Measurements from ENCODE around the gene COX19. TPM values are rescaled to one million over a fixed set of nuclear protein-coding genes. Genes with fewer than 3 reads are reported as not detected.

Gene COX19
- total and polyA plus RNA-seq, 2 of the 13 experiments (the other 11 are each of a cell fraction or from before 2014, with no cell fraction given) = 11.5 to 21.7 TPM

- TF ChIP-seq U2AF1 (optimal IDR thresholded peaks at IDR 0.05; ENCODE audit: low read depth, low read length) (peak; percentile 61), MXD1 (CRISPR knock-in tag; IDR thresholded peaks at IDR 0.05) (no peak; the same call in 1 of the 2 replicates), CBFB (CRISPR knock-in tag; IDR thresholded peaks at IDR 0.05) (no peak), ELF3 (CRISPR knock-in tag; IDR thresholded peaks at IDR 0.05) (peak; percentile 40), ZKSCAN1 (IDR thresholded peaks at IDR 0.05; ENCODE audit: low read length) (no peak), KDM2A (CRISPR knock-in tag; IDR thresholded peaks at IDR 0.05; ENCODE audit: borderline replicate concordance, low read depth) (peak; percentile 63; the same call in 1 of the 2 replicates)
- TF ChIP-seq, protein P1, sequence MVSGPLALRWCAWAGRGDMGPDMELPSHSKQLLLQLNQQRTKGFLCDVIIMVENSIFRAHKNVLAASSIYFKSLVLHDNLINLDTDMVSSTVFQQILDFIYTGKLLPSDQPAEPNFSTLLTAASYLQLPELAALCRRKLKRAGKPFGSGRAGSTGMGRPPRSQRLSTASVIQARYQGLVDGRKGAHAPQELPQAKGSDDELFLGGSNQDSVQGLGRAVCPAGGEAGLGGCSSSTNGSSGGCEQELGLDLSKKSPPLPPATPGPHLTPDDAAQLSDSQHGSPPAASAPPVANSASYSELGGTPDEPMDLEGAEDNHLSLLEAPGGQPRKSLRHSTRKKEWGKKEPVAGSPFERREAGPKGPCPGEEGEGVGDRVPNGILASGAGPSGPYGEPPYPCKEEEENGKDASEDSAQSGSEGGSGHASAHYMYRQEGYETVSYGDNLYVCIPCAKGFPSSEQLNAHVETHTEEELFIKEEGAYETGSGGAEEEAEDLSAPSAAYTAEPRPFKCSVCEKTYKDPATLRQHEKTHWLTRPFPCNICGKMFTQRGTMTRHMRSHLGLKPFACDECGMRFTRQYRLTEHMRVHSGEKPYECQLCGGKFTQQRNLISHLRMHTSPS (CRISPR knock-in tag; IDR thresholded peaks at IDR 0.05; ENCODE audit: low read depth) = no peak
- TF ChIP-seq, protein P2, sequence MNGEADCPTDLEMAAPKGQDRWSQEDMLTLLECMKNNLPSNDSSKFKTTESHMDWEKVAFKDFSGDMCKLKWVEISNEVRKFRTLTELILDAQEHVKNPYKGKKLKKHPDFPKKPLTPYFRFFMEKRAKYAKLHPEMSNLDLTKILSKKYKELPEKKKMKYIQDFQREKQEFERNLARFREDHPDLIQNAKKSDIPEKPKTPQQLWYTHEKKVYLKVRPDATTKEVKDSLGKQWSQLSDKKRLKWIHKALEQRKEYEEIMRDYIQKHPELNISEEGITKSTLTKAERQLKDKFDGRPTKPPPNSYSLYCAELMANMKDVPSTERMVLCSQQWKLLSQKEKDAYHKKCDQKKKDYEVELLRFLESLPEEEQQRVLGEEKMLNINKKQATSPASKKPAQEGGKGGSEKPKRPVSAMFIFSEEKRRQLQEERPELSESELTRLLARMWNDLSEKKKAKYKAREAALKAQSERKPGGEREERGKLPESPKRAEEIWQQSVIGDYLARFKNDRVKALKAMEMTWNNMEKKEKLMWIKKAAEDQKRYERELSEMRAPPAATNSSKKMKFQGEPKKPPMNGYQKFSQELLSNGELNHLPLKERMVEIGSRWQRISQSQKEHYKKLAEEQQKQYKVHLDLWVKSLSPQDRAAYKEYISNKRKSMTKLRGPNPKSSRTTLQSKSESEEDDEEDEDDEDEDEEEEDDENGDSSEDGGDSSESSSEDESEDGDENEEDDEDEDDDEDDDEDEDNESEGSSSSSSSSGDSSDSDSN (CRISPR knock-in tag; IDR thresholded peaks at IDR 0.05) = peak; percentile 8; the same call in 1 of the 2 replicates
- TF ChIP-seq, protein P3, sequence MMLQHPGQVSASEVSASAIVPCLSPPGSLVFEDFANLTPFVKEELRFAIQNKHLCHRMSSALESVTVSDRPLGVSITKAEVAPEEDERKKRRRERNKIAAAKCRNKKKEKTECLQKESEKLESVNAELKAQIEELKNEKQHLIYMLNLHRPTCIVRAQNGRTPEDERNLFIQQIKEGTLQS (CRISPR knock-in tag; IDR thresholded peaks at IDR 0.05) = no peak
- TF ChIP-seq, protein P4, sequence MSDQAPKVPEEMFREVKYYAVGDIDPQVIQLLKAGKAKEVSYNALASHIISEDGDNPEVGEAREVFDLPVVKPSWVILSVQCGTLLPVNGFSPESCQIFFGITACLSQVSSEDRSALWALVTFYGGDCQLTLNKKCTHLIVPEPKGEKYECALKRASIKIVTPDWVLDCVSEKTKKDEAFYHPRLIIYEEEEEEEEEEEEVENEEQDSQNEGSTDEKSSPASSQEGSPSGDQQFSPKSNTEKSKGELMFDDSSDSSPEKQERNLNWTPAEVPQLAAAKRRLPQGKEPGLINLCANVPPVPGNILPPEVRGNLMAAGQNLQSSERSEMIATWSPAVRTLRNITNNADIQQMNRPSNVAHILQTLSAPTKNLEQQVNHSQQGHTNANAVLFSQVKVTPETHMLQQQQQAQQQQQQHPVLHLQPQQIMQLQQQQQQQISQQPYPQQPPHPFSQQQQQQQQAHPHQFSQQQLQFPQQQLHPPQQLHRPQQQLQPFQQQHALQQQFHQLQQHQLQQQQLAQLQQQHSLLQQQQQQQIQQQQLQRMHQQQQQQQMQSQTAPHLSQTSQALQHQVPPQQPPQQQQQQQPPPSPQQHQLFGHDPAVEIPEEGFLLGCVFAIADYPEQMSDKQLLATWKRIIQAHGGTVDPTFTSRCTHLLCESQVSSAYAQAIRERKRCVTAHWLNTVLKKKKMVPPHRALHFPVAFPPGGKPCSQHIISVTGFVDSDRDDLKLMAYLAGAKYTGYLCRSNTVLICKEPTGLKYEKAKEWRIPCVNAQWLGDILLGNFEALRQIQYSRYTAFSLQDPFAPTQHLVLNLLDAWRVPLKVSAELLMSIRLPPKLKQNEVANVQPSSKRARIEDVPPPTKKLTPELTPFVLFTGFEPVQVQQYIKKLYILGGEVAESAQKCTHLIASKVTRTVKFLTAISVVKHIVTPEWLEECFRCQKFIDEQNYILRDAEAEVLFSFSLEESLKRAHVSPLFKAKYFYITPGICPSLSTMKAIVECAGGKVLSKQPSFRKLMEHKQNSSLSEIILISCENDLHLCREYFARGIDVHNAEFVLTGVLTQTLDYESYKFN (CRISPR knock-in tag; conservative IDR thresholded peaks at IDR 0.05) = no peak
Observed at GRCh38 chr7:991729-992656, 16.6 kb upstream of the COX19 start (continued).
